ENCODE measurements around the gene CYP2A6.

Gene CYP2A6

DNA sequence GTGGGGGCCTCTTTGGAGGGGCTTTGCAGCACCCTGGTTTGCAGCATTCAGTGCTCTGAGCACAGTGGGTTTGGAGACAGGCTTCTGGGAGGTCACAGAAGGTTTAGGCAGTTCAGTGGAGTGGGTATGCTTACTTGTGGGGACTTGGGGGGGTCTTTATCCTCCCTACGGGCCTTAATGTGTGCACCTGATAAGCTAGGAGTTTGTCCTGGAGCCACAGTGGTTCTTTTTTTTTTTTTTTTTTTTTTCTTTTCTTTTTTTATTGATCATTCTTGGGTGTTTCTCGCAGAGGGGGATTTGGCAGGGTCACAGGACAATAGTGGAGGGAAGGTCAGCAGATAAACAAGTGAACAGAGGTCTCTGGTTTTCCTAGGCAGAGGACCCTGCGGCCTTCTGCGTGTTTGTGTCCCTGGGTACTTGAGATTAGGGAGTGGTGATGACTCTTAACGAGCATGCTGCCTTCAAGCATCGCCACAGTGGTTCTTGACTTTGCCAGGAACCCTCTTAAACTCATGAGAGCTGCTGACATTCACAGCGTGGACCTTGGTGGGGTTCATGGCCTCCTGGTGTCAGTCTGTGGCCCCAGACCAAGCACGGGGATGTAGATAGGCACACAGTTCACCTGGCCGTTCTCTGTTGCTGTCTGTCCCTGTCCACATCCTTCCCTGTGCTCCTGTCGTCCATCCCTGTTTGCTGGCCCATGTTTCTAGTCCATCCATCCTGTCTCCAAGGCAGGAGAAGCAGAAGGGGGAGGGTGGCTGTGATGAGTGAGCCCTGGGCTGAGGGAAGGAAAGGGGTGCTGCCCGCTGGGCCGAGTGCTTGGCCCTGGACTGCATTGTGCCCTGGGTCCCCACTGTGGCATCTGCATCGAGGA lies 48.6 kb downstream of the CYP2A6 start:
- no peak for DNase-seq

DNA sequence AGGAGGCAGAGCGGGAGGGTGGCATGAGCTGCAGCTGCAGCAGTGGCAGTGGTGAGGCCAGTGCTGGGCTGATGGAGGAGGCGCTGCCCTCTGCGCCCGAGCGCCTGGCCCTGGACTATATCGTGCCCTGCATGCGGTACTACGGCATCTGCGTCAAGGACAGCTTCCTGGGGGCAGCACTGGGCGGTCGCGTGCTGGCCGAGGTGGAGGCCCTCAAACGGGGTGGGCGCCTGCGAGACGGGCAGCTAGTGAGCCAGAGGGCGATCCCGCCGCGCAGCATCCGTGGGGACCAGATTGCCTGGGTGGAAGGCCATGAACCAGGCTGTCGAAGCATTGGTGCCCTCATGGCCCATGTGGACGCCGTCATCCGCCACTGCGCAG lies 49.3 kb downstream of the CYP2A6 start:
- no peak for DNase-seq

DNA sequence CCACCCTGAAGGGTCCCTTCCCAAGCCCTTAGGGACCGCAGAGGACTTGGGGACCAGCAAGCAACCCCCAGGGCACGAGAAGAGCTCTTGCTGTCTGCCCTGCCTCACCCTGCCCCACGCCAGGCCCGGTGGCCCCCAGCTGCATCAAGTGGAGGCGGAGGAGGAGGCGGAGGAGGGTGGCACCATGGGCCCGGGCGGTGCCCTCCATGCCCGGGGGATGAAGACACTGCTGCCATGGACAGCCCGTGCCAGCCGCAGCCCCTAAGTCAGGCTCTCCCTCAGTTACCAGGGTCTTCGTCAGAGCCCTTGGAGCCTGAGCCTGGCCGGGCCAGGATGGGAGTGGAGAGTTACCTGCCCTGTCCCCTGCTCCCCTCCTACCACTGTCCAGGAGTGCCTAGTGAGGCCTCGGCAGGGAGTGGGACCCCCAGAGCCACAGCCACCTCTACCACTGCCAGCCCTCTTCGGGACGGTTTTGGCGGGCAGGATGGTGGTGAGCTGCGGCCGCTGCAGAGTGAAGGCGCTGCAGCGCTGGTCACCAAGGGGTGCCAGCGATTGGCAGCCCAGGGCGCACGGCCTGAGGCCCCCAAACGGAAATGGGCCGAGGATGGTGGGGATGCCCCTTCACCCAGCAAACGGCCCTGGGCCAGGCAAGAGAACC lies 49.8 kb downstream of the CYP2A6 start:
- DNase-seq, result no peak

DNA sequence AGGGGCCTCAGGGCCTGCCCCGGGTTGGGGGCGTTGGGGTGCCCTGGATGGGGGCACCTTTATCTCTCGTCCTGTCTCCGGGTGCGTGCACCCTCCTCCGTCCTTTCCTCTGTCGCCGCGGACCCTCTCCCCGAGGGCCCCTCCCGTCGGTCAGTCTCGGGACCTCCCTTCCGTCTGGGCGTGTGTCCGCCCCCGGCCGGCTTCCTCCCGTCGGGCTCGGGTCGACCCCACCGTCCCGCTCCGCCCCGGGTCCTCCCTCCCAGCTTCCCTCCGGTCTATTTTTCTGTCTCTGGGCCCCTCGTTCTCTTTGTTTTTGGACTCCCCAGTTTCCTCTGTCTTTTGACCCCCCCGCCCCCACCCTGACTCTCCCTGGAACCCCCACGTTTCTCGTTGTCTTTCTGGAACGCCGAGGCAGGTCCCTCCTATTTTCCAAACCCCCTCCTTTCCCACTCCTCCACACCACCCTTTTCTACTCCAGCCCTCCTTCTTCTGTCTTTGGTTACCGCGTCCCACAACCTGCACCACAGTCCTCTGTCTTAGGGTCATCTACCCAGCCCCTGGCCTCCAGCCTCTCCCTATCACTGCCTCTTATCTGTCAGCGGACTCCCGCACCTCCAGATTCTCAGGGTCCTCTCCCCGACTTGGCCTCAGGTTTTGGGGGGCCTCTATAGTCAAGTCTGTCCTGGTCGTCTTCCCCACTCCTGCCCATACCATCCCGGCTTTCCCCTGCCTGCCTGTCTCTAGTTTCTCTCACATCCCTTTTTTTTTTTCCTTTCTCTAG lies 50.5 kb downstream of the CYP2A6 start:
- DNase-seq, result no peak

DNA sequence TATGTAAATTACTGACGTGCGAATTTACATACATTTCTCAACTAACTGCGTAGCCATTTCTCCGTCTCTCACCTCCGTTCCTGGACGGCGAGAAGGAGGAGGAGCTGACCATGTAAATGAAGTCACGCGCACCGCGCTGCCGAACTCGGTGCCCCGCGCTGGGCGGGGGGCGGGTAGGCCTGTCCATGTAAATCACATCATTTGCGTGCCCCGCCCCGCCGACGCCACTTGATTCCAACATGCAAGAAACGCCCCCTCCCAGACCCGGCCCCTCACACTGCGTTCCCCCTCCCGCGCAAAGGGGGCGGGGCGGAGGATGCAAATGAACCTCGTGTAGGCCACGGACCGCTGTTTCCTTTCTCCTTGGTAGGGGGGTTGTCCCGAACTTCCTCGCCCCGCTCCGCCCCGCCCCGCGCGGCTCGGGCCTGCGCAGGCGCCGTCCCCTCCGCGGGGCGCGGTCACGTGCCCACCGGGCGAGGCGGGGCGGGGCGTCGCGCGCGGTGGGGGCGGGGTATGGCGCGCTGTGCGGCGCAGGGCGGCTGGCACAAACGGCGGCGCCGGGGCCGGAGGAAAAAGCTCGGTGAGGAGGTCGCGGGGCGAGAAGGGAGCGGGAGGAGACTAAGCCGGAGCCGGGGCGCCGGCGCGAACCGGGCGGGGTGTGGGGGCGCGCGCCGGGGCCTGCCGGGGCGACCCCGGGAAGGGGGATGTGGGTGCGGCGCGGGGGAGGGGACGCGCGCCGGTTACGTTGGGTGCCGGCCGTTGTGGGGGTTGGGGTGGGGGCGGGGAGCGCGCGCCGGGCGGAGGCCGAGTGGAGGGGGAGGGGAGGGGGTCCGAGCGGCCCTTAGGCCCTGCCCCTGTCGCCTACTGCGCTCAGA lies 51.3 kb downstream of the CYP2A6 start, which contains the start of gene EGLN2:
Gene EGLN2, plus strand, starts transcription at position 509 of the 875 bp plus-strand sequence. CDS start 1,382 bp downstream, outside the sequence.
- DNase-seq, result peak; percentile 99

DNA sequence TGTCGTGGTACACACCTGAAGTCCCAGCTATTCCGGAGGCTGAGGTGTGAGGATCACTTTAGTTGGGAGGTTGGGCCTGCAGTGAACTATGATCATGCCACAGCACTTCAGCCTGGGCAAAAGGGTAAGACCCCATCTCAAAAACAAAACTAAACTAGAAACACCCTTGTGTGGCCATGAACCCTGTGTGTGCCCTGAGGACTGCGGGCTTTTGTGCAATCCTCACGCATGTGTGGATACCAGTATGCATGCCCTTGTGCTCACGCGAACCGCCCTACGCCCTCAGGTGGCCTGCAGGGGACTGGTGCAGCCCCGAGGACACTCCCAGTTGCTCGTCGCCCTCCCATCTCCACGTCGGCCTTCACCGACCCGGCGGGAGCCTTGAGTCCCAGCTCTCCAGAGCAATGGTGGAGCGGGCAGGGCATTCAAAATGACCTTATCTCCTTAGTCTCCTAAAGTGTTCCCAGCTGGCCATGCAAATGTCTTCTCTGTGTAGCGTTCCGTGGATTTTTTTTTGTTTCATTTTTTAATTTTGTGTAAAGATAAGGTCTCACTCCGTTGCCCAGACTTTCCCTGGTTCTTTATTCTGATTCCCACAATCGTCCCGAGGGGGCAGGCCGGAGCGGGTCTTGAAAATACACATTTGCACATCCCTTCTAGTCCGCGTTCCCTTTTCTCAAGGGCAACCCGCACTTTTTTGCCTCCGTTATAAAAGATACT lies 52.1 kb downstream of the CYP2A6 start:
- no peak for DNase-seq

DNA sequence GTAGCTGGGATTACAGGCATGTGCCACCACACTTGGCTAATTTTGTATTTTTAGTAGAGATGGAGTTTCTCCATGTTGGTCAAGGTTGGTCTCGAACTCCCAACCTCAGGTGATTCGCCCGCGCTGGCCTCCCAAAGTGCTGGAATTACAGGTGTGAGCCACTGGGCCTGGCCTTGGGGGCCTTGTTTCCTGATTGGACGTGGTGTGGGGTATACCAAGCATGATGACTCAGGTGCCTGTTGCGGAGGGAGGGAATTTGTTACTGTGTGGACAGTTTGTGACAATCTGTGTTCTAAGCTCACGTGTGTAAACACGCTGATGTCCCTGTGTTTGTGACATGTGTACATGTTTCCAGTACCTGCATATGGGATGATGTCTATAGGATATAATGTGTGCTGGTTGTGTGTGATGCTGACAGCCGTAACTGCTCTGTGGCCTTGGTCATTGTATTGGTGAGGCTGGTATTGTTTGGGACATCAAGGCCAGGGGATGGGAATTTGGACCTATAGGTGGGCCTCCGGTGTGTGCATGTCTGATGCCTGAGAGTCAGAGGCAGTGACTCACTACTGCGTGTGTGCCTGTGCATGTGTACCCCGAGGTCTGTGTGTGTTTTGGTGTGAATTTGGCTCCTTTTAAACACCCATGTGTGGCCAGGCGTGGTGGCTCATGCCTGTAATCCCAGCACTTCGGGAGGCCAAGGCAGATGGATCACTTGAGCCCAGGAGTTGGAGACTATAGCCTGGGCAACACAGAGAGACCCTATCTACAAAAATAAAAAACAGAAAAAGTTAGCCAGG lies 52.9 kb downstream of the CYP2A6 start:
- DNase-seq, result no peak

All from midbrain (tissue), 1 donor.